Ovary (tissue), 9 donors: ENCODE data around the gene ATP11C. TPM values are rescaled to one million over a fixed set of nuclear protein-coding genes. Genes with fewer than 3 reads are reported as not detected.

Source experiments
- DNase-seq, 5 donors: peaks; one replicate each; pipeline ENCODE4 v3.0.0-alpha.2; 2019 to 2020
- H3K27ac ChIP-seq, 2 donors: fragments of 200-600 bp; one replicate each; pipeline versions ENCODE4 v1.5.1 to v1.8.0; 2019 to 2022
- H3K27me3 ChIP-seq: fragments of 200-600 bp; one replicate; pipeline ENCODE4 v1.8.0; 2022
- H3K36me3 ChIP-seq: fragments of 200-600 bp; sonication (generic); one replicate; pipeline ENCODE4 v1.5.1; 2019
- H3K4me1 ChIP-seq: one replicate; pipeline ENCODE4 v1.8.1; 2013; ENCODE audit warnings: mild to moderate bottlenecking, moderate library complexity; ENCODE audit not compliant: insufficient read depth
- H3K4me3 ChIP-seq: fragments of 200-600 bp; sonication (generic); one replicate; pipeline ENCODE4 v1.5.1; 2017
- H3K9me3 ChIP-seq, 2 donors: fragments of 200-600 bp in 1 of 2; sonication (generic) in 1 of 2; one replicate each; pipeline versions ENCODE4 v1.5.1 to v1.8.1; 2013 to 2019; ENCODE audit warnings: mild to moderate bottlenecking in 1 of 2, moderate library complexity in 1 of 2
- CTCF ChIP-seq, 3 donors: fragments of 450-650 bp in 2 of 3; fragments of 200-600 bp in 1 of 3; IDR thresholded peaks; one replicate each; pipeline versions ENCODE4 v1.5.1 to v1.8.0; 2016 to 2022; ENCODE audit warnings: antibody characterized with exemption in 3 of 3, mild to moderate bottlenecking in 1 of 3
- EP300 ChIP-seq: sonication (generic); formaldehyde crosslinking; IDR thresholded peaks from one replicate; pipeline ENCODE4 v1.6.1; 2017; ENCODE audit warnings: antibody characterized with exemption
- POLR2A ChIP-seq: fragments of 450-650 bp; IDR thresholded peaks from one replicate; pipeline ENCODE4 v1.6.1; 2017; ENCODE audit warnings: antibody characterized with exemption, mild to moderate bottlenecking, moderate library complexity
- WGBS, 3 donors: extraction: QIAGEN DNeasy Blood & Tissue Kit in 1 of 3; methylation state at CpG; one replicate each; pipeline versions ENCODE4 v1.1.5 to v1.1.7; 2013 to 2017; 5-methylcytosine and 5-hydroxymethylcytosine counted together
- intact Hi-C, 4 donors: fragments of 100-400 bp; cut with DNase I; formaldehyde crosslinking; loops; one replicate each; pipeline versions ENCODE4 v1.11.0 to v1.15.1; 2022 to 2023
- polyA plus RNA-seq, 2 donors: library from polyadenylated mRNA; stranded (reverse); fragments of 200-250 nt in 1 of 2; fragments of 350-450 nt in 1 of 2; fragmentation: Illumina TruSeq in 1 of 2; extraction: RNeasy Lipid Tissue Mini Kit (QIAGEN cat#74804) in 1 of 2; gene quantifications; one replicate each; pipeline ENCODE4 v1.2.3, GENCODE V29; 2013 to 2014
- total RNA-seq, 7 donors: library from RNA; depleted of rRNA in 2 of 7; stranded (reverse); fragments of >200 nt in 2 of 7; fragmentation: NEBNext Ultra II Directional in 3 of 7; extraction: Animal tissue kit (Norgen Biotek cat#: 25700) in 3 of 7; gene quantifications; one replicate each; pipeline versions ENCODE4 v1.1.0 to v1.2.4, GENCODE V29; 2016 to 2023
- donor health status: DM: no; HTN: no; CAD: no; lungs with moderate emphysema.
- donor health status: DM: no; HTN: no; CAD: no.
- donor health status: Bipolar disorder and iron deficiency.
- donor health status: DM: yes; HTN: yes; CAD: no.
- donor health status: DM: no; HTN: no; CAD: no.
- donor health status: DM: yes; HTN: yes; CAD: no.

ATP11C gene
- total and polyA plus RNA-seq, 9 donors: 13.0 to 34.7 (median 22.9) TPM

GRCh38 chrX:139795196-139795595, 137.7 kb downstream of the ATP11C start:
- no peak for DNase-seq
- Histone ChIP-seq H3K4me3 (no peak overlapping the region), H3K36me3 (no peaks in the 10 kb centered on the region), H3K27ac (no peak overlapping the region), H3K4me1 (no peaks in the 10 kb centered on the region), H3K27me3 (no peaks in the 10 kb centered on the region), H3K9me3 (no peaks in the 10 kb centered on the region)
- no peak for TF ChIP-seq EP300
- TF ChIP-seq CTCF (IDR thresholded peaks at IDR 0.05): no peak
- no peak for TF ChIP-seq POLR2A
- WGBS, 3 donors: 81 to 86% (median 82%) methylated on average over 1 of the region's 1 CpG
- intact Hi-C loops: no loop called here

GRCh38 chrX:139787601-139788000, 145.3 kb downstream of the ATP11C start:
- intact Hi-C loops: no loop called here
- Histone ChIP-seq H3K36me3 (no peaks in the 10 kb centered on the region), H3K27me3 (no peaks in the 10 kb centered on the region), H3K27ac (no peak overlapping the region), H3K9me3 (no peaks in the 10 kb centered on the region), H3K4me1 (no peaks in the 10 kb centered on the region), H3K4me3 (no peak overlapping the region)
- no peak for DNase-seq
- TF ChIP-seq EP300 (no peak), POLR2A (no peak), CTCF (IDR thresholded peaks at IDR 0.05) (no peak)
- 77 to 84% (median 80%) methylated on average over 2 of the region's 2 CpGs for WGBS, 3 donors

GRCh38 chrX:139784807-139785206, 148.0 kb downstream of the ATP11C start:
- TF ChIP-seq POLR2A (no peak), CTCF (IDR thresholded peaks at IDR 0.05) (no peak), EP300 (no peak)
- intact Hi-C loops: no loop called here
- no peaks in the 10 kb centered on the region for H3K36me3 ChIP-seq
- no peak overlapping the region for H3K4me3 ChIP-seq
- DNase-seq: no peak
- no peaks in the 10 kb centered on the region for H3K27me3 ChIP-seq
- no peaks in the 10 kb centered on the region for H3K4me1 ChIP-seq
- WGBS, 3 donors: 59 to 70% (median 64%) methylated on average over 1 of the region's 1 CpG
- H3K27ac ChIP-seq: no peak overlapping the region
- H3K9me3 ChIP-seq: no peaks in the 10 kb centered on the region

GRCh38 chrX:139783959-139784358, 148.9 kb downstream of the ATP11C start:
- no peak overlapping the region for H3K27ac ChIP-seq
- 56 to 64% (median 56%) methylated on average over 1 of the region's 1 CpG for WGBS, 3 donors

More at GRCh38 chrX:139783959-139784358, 148.9 kb downstream of the ATP11C start:
- Histone ChIP-seq H3K36me3 (no peaks in the 10 kb centered on the region), H3K4me1 (no peaks in the 10 kb centered on the region), H3K27me3 (no peaks in the 10 kb centered on the region), H3K9me3 (no peaks in the 10 kb centered on the region), H3K4me3 (no peak overlapping the region)
- intact Hi-C loops: no loop called here
- no peak for DNase-seq
- no peak for TF ChIP-seq CTCF (IDR thresholded peaks at IDR 0.05)
- no peak for TF ChIP-seq POLR2A
- TF ChIP-seq EP300: no peak
